Airway epithelial cell (primary cell): ENCODE data around the gene ABR. TPM values are rescaled to one million over a fixed set of nuclear protein-coding genes. Genes with fewer than 3 reads are reported as not detected.

Experiments
- total RNA-seq: library from RNA; depleted of rRNA; stranded (reverse); fragments of >200 nt; gene quantifications from 2 replicates; pipeline ENCODE4 v1.2.3, GENCODE V29; 2015

ABR gene
- total RNA-seq: 45.8 and 53.5 TPM in 2 replicates

GRCh38 chr17:1179818-1180742 is at the start of gene ABR:
ABR (minus strand) TSS chr17:1179981; CDS start chr17:1179727, 254 bp downstream.

GRCh38 chr17:996554-997344 is 183.0 kb downstream of the ABR start, which contains the start of gene TIMM22:
TIMM22 (plus strand) TSS chr17:997129; CDS start chr17:997143, 14 bp downstream.

GRCh38 chr17:979539-980405 is 200.0 kb downstream of the ABR start, which contains the start of gene NXN:
NXN (minus strand) TSS chr17:979776.

Other genes with a start within 250 kb of the ABR start
- 93.3 and 117 TPM in 2 replicates for gene NXN, start 200.2 kb downstream of the ABR start, total RNA-seq
- gene TIMM22, start 182.9 kb downstream of the ABR start, total RNA-seq: 17.8 and 23.8 TPM in 2 replicates
- gene BHLHA9, start 90.5 kb upstream of the ABR start, total RNA-seq: not detected in 2 replicates
- gene TRARG1, start 99.7 kb upstream of the ABR start, total RNA-seq: not detected in 2 replicates
- gene YWHAE, start 220.2 kb upstream of the ABR start, total RNA-seq: 901 and 1,033 TPM in 2 replicates